RWPE1 (cell line): Measurements from ENCODE around the gene MED27.

Source experiments
- CTCF ChIA-PET: fragments of 350-600 bp; sonication (Branson Sonifier 250); formaldehyde crosslinking; extraction: SDS; loops from one replicate; lab custom pipeline; 2021; lab: Yijun Ruan, JAX
- POLR2A ChIA-PET: fragments of 400-600 bp; formaldehyde crosslinking; extraction: SDS; loops from one replicate; lab custom pipeline; 2020; ENCODE audit warnings: antibody characterized with exemption; ENCODE audit not compliant: low non-redundant PET; lab: Yijun Ruan, JAX
- DNase-seq: peaks from one replicate; pipeline ENCODE4 v3.0.0; 2012; ENCODE audit warnings: low spot score
- H3K27ac ChIP-seq: fragments of 450-650 bp; 2 replicates; pipeline ENCODE4 v1.5.1; 2017
- TF ChIP-seq, protein P1 (sequence below): fragments of 450-650 bp; conservative IDR thresholded peaks from 2 replicates; pipeline ENCODE4 v1.5.1; 2017; ENCODE audit warnings: low read depth, mild to moderate bottlenecking

Gene MED27

DNA sequence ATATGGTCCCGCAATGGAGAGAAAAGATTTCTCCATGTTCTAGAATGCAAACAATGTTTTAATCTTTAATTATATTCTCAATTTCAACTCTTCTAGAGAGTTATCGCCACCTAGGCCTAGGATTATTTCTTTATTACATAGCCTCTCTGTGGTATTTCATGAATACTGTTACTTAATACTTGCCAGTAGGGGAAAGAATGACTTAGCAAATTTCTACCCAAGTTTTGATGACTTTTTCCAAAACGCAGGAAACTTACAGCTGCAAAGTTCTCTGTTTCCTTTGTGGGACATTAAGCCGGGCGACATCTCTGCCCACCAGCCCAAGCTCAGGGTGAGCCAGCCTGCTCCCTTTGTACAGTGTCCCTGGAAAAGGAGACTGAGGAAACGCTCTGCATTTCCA lies 73.8 kb downstream of the MED27 start:
- TF ChIP-seq, protein P1, sequence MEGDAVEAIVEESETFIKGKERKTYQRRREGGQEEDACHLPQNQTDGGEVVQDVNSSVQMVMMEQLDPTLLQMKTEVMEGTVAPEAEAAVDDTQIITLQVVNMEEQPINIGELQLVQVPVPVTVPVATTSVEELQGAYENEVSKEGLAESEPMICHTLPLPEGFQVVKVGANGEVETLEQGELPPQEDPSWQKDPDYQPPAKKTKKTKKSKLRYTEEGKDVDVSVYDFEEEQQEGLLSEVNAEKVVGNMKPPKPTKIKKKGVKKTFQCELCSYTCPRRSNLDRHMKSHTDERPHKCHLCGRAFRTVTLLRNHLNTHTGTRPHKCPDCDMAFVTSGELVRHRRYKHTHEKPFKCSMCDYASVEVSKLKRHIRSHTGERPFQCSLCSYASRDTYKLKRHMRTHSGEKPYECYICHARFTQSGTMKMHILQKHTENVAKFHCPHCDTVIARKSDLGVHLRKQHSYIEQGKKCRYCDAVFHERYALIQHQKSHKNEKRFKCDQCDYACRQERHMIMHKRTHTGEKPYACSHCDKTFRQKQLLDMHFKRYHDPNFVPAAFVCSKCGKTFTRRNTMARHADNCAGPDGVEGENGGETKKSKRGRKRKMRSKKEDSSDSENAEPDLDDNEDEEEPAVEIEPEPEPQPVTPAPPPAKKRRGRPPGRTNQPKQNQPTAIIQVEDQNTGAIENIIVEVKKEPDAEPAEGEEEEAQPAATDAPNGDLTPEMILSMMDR: no peak
- no peak for DNase-seq
- H3K27ac ChIP-seq: peak overlapping the region; percentile 57
- CTCF ChIA-PET: no interaction called here
- POLR2A ChIA-PET: no interaction called here

DNA sequence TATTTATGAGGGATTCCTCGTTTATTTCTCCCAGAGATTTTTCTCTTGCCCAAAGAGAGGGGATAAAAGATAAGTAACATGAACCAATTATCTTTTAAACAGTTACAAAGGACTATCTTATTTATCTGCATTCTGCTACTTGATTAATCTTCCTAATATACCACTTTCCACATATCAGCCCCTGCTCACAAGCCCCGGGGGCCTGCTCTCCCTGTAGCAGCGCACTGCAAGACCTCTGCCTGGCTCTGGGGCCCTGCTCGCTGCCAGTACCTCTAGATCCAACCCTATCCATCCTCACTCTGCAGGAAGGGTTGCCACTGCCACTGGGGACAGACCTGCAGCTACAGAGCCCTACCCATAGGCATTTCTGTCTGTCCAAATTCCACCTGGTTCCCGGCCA lies 75.3 kb downstream of the MED27 start:
- H3K27ac ChIP-seq: no peak overlapping the region
- ChIA-PET POLR2A (no interaction called here), CTCF (no interaction called here)
- no peak for DNase-seq
- TF ChIP-seq, protein P1: no peak

DNA sequence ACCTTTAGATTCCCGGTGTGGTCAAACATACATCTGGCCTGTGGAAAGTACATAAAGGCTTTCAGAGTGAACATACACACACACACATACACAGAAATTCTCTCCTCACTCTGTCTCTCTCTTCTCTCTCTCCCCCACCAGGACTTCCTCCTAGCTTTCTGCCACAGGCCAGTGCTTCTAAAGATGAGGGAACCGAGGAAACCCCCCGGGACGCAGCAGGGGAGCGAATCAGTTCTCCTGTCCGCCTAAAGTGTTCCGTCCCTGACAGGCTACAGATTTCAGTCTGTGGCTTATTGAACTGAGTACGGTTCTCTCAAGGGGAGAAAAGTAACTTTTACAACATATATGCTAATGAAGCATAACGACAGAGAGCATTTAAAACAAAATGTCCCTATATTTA lies 75.8 kb downstream of the MED27 start:
- DNase-seq: no peak
- ChIA-PET POLR2A (no interaction called here), CTCF (no interaction called here)
- TF ChIP-seq, protein P1: no peak
- H3K27ac ChIP-seq: no peak overlapping the region

DNA sequence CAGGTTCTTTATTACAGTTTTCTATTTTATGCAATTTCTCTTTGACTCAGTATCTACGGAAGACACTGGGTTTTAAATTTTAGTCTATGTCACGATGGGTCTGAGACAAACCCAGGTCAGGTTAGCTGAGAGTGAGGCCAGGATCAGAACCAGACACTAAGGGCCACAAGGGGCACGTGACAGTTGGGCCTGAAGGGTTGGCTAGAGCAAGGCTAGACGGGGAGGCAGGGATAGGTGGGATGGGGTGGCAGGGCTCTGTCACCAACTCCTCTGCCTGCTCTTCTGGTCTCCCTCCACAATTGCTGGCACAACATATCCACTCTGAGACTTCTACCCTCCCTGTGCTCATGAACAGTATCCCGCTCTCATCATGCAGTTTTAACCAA lies 76.4 kb downstream of the MED27 start:
- no peak for DNase-seq
- ChIA-PET CTCF (interaction anchor here (0.7 kb wide), 1 partner anchor 117 kb away, joined by 3 read pairs; no protein-coding TSS in a partner anchor), POLR2A (no interaction called here)
- no peak overlapping the region for H3K27ac ChIP-seq
- TF ChIP-seq, protein P1: no peak

DNA sequence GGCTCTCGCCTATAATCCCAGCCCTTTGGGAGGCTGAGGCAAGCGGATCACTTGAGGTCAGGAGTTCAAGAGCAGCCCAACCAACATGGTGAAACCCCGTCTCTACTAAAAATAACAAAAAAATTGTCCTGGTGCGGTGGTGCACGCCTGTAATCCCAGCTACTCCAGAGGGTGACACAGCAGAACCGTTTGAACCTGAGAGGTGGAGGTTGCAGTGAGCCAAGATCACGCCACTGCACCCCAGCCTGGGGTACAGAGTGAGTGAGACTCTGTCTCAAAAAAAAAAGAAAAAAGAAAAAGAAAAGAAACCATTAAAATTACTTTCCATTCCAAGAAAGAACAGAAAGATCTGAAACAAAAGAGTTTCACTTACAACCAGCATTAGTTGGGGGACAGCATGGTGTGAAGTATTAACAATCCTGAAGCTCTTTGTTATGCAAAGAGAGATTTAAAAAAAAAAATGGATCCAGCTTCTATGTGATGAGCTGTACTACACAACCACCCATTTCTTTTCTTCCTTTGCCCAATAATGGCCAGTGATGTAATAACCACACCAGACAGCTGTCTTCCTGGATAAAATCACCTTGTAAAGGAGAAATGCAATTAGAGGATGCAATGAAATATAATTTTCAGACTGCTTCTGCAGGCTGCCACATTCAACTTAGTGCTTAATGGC lies 76.9 kb downstream of the MED27 start:
- DNase-seq: no peak
- CTCF ChIA-PET: interaction anchor here (0.7 kb wide), 1 partner anchor 116 kb away, joined by 3 read pairs; no protein-coding TSS in a partner anchor
- POLR2A ChIA-PET: no interaction called here
- no peak overlapping the region for H3K27ac ChIP-seq
- TF ChIP-seq, protein P1: no peak

DNA sequence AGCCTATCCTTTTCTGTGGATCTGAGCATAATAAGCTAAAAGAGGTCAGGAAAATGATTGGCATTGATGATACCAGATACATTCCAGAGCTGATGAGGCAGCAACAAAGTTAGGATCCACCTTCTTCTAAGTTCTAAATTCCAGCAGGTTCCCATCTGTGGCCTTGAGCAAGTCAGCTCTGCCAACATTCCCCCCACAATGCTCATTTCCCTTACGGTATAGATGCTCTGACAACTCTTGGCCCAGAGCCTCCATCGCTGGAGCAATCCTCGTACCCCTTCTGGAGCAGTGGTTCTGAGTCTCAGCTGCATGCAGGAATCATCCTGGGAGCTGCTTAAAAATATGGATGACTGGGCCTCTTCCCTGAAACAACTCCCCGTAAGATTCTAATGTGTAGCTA lies 78.1 kb downstream of the MED27 start:
- no peak overlapping the region for H3K27ac ChIP-seq
- POLR2A ChIA-PET: no interaction called here
- no peak for DNase-seq
- CTCF ChIA-PET: interaction anchor here (0.9 kb wide), 1 partner anchor 91 kb away, joined by 3 read pairs; no protein-coding TSS in a partner anchor
- TF ChIP-seq, protein P1: no peak
